Vagina (tissue), 2 donors: ENCODE results near the gene LGALS7B.
"Not testable (repeated sequence)": the region's sequence is repeated elsewhere in the genome, so short reads cannot be mapped to it uniquely, and the experiment has no call there.

ENCODE experiments used
- CTCF ChIP-seq, 3 experiments: fragments of 450-650 bp in 2 of 3; fragments of 200-600 bp in 1 of 3; sonication (generic) in 1 of 3; IDR thresholded peaks; one replicate each; pipeline ENCODE4 v1.5.1; 2017 to 2019; ENCODE audit warnings: antibody characterized with exemption in 3 of 3, mild to moderate bottlenecking in 2 of 3, moderate library complexity in 2 of 3
- POLR2A ChIP-seq, 2 donors: fragments of 450-650 bp; IDR thresholded peaks; one replicate each; pipeline ENCODE4 v1.6.1; 2017; ENCODE audit warnings: antibody characterized with exemption in 2 of 2, mild to moderate bottlenecking in 2 of 2, moderate library complexity in 2 of 2
- POLR2AphosphoS5 ChIP-seq, 2 donors: sonication (generic); formaldehyde crosslinking; IDR thresholded peaks; one replicate each; pipeline ENCODE4 v1.9.0; 2017; ENCODE audit warnings: antibody characterized with exemption in 2 of 2, mild to moderate bottlenecking in 2 of 2, low read depth in 1 of 2; ENCODE audit not compliant: insufficient read depth in 1 of 2

GRCh38 chr19:38754196-38754595 is 34.8 kb upstream of the LGALS7B start:
- not testable (repeated sequence) for TF ChIP-seq POLR2A (IDR thresholded peaks at IDR 0.05); CTCF (IDR thresholded peaks at IDR 0.05); POLR2AphosphoS5 (IDR thresholded peaks at IDR 0.05; ENCODE audit: insufficient read depth in 1 of 2, low read depth in 1 of 2)
